IMR-90 (cell line): ENCODE results near the gene DUSP6. TPM values are rescaled to one million over a fixed set of nuclear protein-coding genes. Genes with fewer than 3 reads are reported as not detected.

ENCODE experiments used
- ATAC-seq: fragments of 200-7000 bp; cut with Tn5 transposase; 2 replicates; pipeline ENCODE4 v1.9.1; 2020; ENCODE audit warnings: low read depth, mild to moderate bottlenecking, moderate library complexity
- BruUV-seq: library from RNA; stranded (reverse); fragments of 400-500 nt; replicated peaks from 2 replicates; lab custom pipeline; 2021; lab: Mats Ljungman, UMichigan
- CTCF ChIA-PET: fragments of 300-600 bp; formaldehyde crosslinking; extraction: SDS; loops from one replicate; lab custom pipeline; 2021; ENCODE audit warnings: antibody characterized with exemption; lab: Yijun Ruan, JAX
- POLR2A ChIA-PET: fragments of 300-600 bp; sonication (Branson Sonifier 250); formaldehyde crosslinking; loops from one replicate; lab custom pipeline; 2022; ENCODE audit warnings: antibody characterized with exemption; ENCODE audit not compliant: unreplicated experiment; lab: Charles Lee
- DNase-seq: peaks from one replicate; pipeline ENCODE4 v3.0.0; 2013
- H2AFZ ChIP-seq: replicated peaks from 2 replicates; pipeline ENCODE3; 2013; ENCODE audit warnings: low read length, mild to moderate bottlenecking; ENCODE audit not compliant: poor library complexity
- H2AK5ac ChIP-seq: 2 replicates; pipeline ENCODE4 v1.6.1; 2013; ENCODE audit warnings: low read depth, low read length, inconsistent platforms
- H2AK9ac ChIP-seq: replicated peaks from 2 replicates; pipeline ENCODE3; 2013; ENCODE audit warnings: mild to moderate bottlenecking, low read depth, low read length, moderate library complexity; ENCODE audit not compliant: poor library complexity
- H2BK120ac ChIP-seq: 2 replicates; pipeline ENCODE4 v1.6.1; 2013; ENCODE audit warnings: low read depth, low read length, inconsistent platforms
- H2BK15ac ChIP-seq: 3 replicates; pipeline ENCODE4 v1.6.1; 2013; ENCODE audit warnings: low read depth, low read length, inconsistent platforms
- H2BK20ac ChIP-seq: 2 replicates; pipeline ENCODE4 v1.6.1; 2013; ENCODE audit warnings: low read depth, mild to moderate bottlenecking, inconsistent platforms, low read length, moderate library complexity
- H2BK5ac ChIP-seq: 2 replicates; pipeline ENCODE4 v1.6.1; 2013; ENCODE audit warnings: mild to moderate bottlenecking, low read depth, low read length, inconsistent platforms; ENCODE audit not compliant: poor library complexity, severe bottlenecking
- H3K14ac ChIP-seq: replicated peaks from 2 replicates; pipeline ENCODE4 v1.6.1; 2013; ENCODE audit warnings: low read depth, low read length, inconsistent platforms
- H3K18ac ChIP-seq: 2 replicates; pipeline ENCODE4 v1.6.1; 2013; ENCODE audit warnings: low read depth, low read length, control low read depth
- H3K23ac ChIP-seq: 2 replicates; pipeline ENCODE4 v1.6.1; 2013; ENCODE audit warnings: low read depth, low read length, inconsistent platforms
- H3K27ac ChIP-seq: 2 replicates; pipeline ENCODE4 v1.5.1; 2013; ENCODE audit warnings: mild to moderate bottlenecking, control low read depth, low read length; ENCODE audit not compliant: insufficient read depth
- H3K27me3 ChIP-seq: 2 replicates; pipeline ENCODE4 v1.6.1; 2013; ENCODE audit warnings: low read length; ENCODE audit not compliant: control insufficient read depth, insufficient read depth
- H3K36me3 ChIP-seq: 2 replicates; pipeline ENCODE4 v1.6.1; 2013; ENCODE audit warnings: low read length, mixed read lengths; ENCODE audit not compliant: control insufficient read depth, insufficient read depth
- H3K4ac ChIP-seq: 2 replicates; pipeline ENCODE4 v1.6.1; 2013; ENCODE audit warnings: low read depth, low read length, inconsistent platforms
- H3K4me1 ChIP-seq: 2 replicates; pipeline ENCODE4 v1.6.1; 2013; ENCODE audit warnings: low read length, mixed read lengths; ENCODE audit not compliant: control insufficient read depth, insufficient read depth
- H3K4me2 ChIP-seq: 2 replicates; pipeline ENCODE4 v1.6.1; 2013; ENCODE audit warnings: low read depth, mild to moderate bottlenecking, control low read depth, low read length, moderate library complexity
- H3K4me3 ChIP-seq: 2 replicates; pipeline ENCODE4 v1.5.1; 2013; ENCODE audit warnings: low read depth, mild to moderate bottlenecking, control low read depth, low read length, moderate library complexity; ENCODE audit not compliant: insufficient read depth
- H3K56ac ChIP-seq: 2 replicates; pipeline ENCODE4 v1.6.1; 2013; ENCODE audit warnings: low read length, inconsistent platforms; ENCODE audit not compliant: insufficient read depth; ENCODE audit errors: extremely low read depth
- H3K79me1 ChIP-seq, 2 experiments: 2 replicates each; pipeline ENCODE4 v1.6.1; 2013; ENCODE audit warnings: low read length in 2 of 2, inconsistent platforms in 1 of 2, low read depth in 1 of 2
- H3K9ac ChIP-seq: 2 replicates; pipeline ENCODE4 v1.6.1; 2013; ENCODE audit warnings: low read depth, low read length, control low read depth
- H3K9me1 ChIP-seq: 2 replicates; pipeline ENCODE4 v1.6.1; 2013; ENCODE audit warnings: low read length, inconsistent platforms; ENCODE audit not compliant: insufficient read depth
- H3K9me3 ChIP-seq: 2 replicates; pipeline ENCODE4 v1.6.1; 2013; ENCODE audit warnings: low read length; ENCODE audit not compliant: control insufficient read depth, insufficient read depth
- H4K20me1 ChIP-seq: 2 replicates; pipeline ENCODE4 v1.6.1; 2013; ENCODE audit warnings: low read length, inconsistent platforms; ENCODE audit not compliant: insufficient read depth
- H4K5ac ChIP-seq: 2 replicates; pipeline ENCODE4 v1.6.1; 2013; ENCODE audit warnings: mild to moderate bottlenecking, low read depth, low read length, control low read depth
- H4K8ac ChIP-seq, 2 experiments: 2 replicates each; pipeline ENCODE4 v1.6.1; 2013; ENCODE audit warnings: low read depth in 2 of 2, low read length in 2 of 2, control low read depth in 1 of 2, inconsistent platforms in 1 of 2
- H4K91ac ChIP-seq: 2 replicates; pipeline ENCODE4 v1.6.1; 2013; ENCODE audit warnings: low read depth, low read length, inconsistent platforms; ENCODE audit not compliant: insufficient read depth
- BHLHE40 ChIP-seq: fragments of 150-350 bp; IDR thresholded peaks from 2 replicates; pipeline ENCODE4 v1.6.1; 2016; ENCODE audit warnings: mild to moderate bottlenecking, low read depth, low read length
- CHD1 ChIP-seq: IDR thresholded peaks from 2 replicates; pipeline ENCODE4 v1.6.1; 2012; ENCODE audit warnings: low read depth, low read length, improper control_type of control experiment
- FOS ChIP-seq: fragments of 150-350 bp; IDR thresholded peaks from 2 replicates; pipeline ENCODE4 v1.6.1; 2016; ENCODE audit warnings: low read depth, low read length
- MAFK ChIP-seq: IDR thresholded peaks from 2 replicates; pipeline ENCODE4 v1.6.1; 2012; ENCODE audit warnings: low read depth, low read length, improper control_type of control experiment
- MAZ ChIP-seq: IDR thresholded peaks from 2 replicates; pipeline ENCODE4 v1.6.1; 2012; ENCODE audit warnings: low read depth, mild to moderate bottlenecking, low read length, improper control_type of control experiment, moderate library complexity, borderline replicate concordance
- MXI1 ChIP-seq: IDR thresholded peaks from 2 replicates; pipeline ENCODE4 v1.6.1; 2012; ENCODE audit warnings: low read depth, mild to moderate bottlenecking, low read length, moderate library complexity, borderline replicate concordance
- NFE2L2 ChIP-seq: fragments of 150-350 bp; IDR thresholded peaks from 2 replicates; pipeline ENCODE4 v1.6.1; 2016; ENCODE audit warnings: low read depth, mild to moderate bottlenecking, low read length
- POLR2A ChIP-seq: IDR thresholded peaks from 2 replicates; pipeline ENCODE4 v1.6.1; 2012; ENCODE audit warnings: mild to moderate bottlenecking, low read depth, low read length
- RCOR1 ChIP-seq: IDR thresholded peaks from 2 replicates; pipeline ENCODE4 v1.6.1; 2012; ENCODE audit warnings: mild to moderate bottlenecking, low read length, improper control_type of control experiment; ENCODE audit not compliant: insufficient replicate concordance
- RFX5 ChIP-seq: IDR thresholded peaks from 2 replicates; pipeline ENCODE4 v1.8.0; 2012; ENCODE audit warnings: low read depth, mild to moderate bottlenecking, low read length, moderate library complexity
- SMC3 ChIP-seq: fragments of 150-350 bp; IDR thresholded peaks from 2 replicates; pipeline ENCODE4 v1.6.1; 2016; ENCODE audit warnings: low read depth, mild to moderate bottlenecking, antibody characterized with exemption, low read length, moderate library complexity
- WGBS, 2 experiments: methylation state at CpG; one replicate each; pipeline versions ENCODE4 v1.1.5 to v1.1.7; 2013; ENCODE audit warnings: missing lambda C conversion rate in 2 of 2; ENCODE audit not compliant: insufficient read length in 1 of 2; ENCODE audit errors: extremely low coverage in 2 of 2; 5-methylcytosine and 5-hydroxymethylcytosine counted together
- dilution Hi-C: fragments of 300-500 bp; cut with HindIII; formaldehyde crosslinking; loops from one replicate; pipeline ENCODE4 v1.14.3; 2018; ENCODE audit warnings: low sequenced_read_pairs; ENCODE audit not compliant: unreplicated experiment
- in situ Hi-C: fragments of 300-500 bp; cut with MboI; formaldehyde crosslinking; loops from 3 replicates; pipeline ENCODE4 v1.14.3; 2019; ENCODE audit warnings: low sequenced_read_pairs, inconsistent platforms, mixed read lengths
- intact Hi-C: fragments of 100-400 bp; cut with micrococcal nuclease; formaldehyde crosslinking; loops from 2 replicates; pipeline ENCODE4 v1.10.0; 2022
- polyA plus RNA-seq, 3 experiments: library from polyadenylated mRNA; depleted of rRNA; stranded (reverse); fragments of >200 nt; gene quantifications; 2 replicates each; pipeline ENCODE4 v1.2.3, GENCODE V29; 2012; ENCODE audit warnings: low replicate concordance in 1 of 3
- total RNA-seq: library from RNA; depleted of rRNA; stranded (reverse); fragments of >200 nt; gene quantifications from 2 replicates; pipeline ENCODE4 v1.2.3, GENCODE V29; 2012
- TF ChIP-seq, protein P1 (sequence below): fragments of 150-350 bp; IDR thresholded peaks from 2 replicates; pipeline ENCODE4 v1.6.1; 2017; ENCODE audit warnings: mild to moderate bottlenecking, antibody characterized with exemption, low read length, low read depth
- TF ChIP-seq, protein P2 (sequence below): fragments of 150-350 bp; IDR thresholded peaks from 2 replicates; pipeline ENCODE4 v1.6.1; 2016; ENCODE audit warnings: low read depth, mild to moderate bottlenecking, low read length, moderate library complexity, borderline replicate concordance
- TF ChIP-seq, protein P3 (sequence below): conservative IDR thresholded peaks from 2 replicates; pipeline ENCODE4 v1.5.1; 2012; ENCODE audit warnings: mild to moderate bottlenecking, low read depth, low read length, improper control_type of control experiment

The DUSP6 gene
- total and polyA plus RNA-seq, 2 of the 4 experiments (the other 2 are of a cell fraction), result 38.5 to 70.1 TPM

DNA sequence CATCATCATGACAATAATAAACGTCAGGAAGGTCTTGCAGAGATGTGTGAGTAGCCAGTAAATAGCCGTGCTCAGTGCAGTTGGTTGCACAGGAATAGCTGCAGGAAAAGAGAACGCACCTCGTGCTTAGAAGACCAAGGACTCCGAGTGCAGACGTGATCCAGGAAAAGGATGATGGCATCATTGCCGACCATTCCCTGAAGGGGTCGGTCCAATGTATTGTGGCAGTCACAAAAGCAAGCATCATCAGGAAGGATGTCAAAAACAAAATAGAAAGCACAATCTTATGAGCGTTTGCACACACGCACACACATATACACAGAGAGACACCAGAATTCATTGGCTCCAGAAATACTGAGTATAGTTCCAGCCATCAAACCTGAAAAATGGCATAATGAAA, 12.8 kb downstream of the DUSP6 start:
- H2BK120ac ChIP-seq, result no peak overlapping the region
- peaks cover 2% of the 10 kb centered on the region; the same call in 1 of the 2 replicates for H3K4me1 ChIP-seq
- H3K4ac ChIP-seq, result no peak overlapping the region
- no peak overlapping the region for H3K27ac ChIP-seq
- no TSS peak for BruUV-seq
- no peak overlapping the region for H4K8ac ChIP-seq
- no peaks in the 10 kb centered on the region for H3K9me1 ChIP-seq
- H2AK5ac ChIP-seq, result no peak overlapping the region
- no peak overlapping the region for H3K56ac ChIP-seq
- no peak overlapping the region for H3K4me3 ChIP-seq
- no peak overlapping the region for H2BK5ac ChIP-seq
- no peak overlapping the region for H2AK9ac ChIP-seq
- WGBS, 2 experiments, result 85% methylated on average over 7 of the region's 10 CpGs; no CpG with 5 or more reads in 1 of the 2 experiments
- ChIA-PET POLR2A (no interaction called here), CTCF (no interaction called here)
- H3K23ac ChIP-seq, result no peak overlapping the region
- no peak overlapping the region for H4K91ac ChIP-seq
- no peak for DNase-seq
- no peak for ATAC-seq
- H4K20me1 ChIP-seq, result no peaks in the 10 kb centered on the region
- no peak overlapping the region for H3K4me2 ChIP-seq
- H4K5ac ChIP-seq, result no peak overlapping the region
- no peaks in the 10 kb centered on the region for H3K9me3 ChIP-seq
- intact Hi-C loops, result no loop called here
- H3K18ac ChIP-seq, result no peak overlapping the region
- H2BK15ac ChIP-seq, result no peak overlapping the region
- in situ Hi-C loops, result no loop called here
- no peak overlapping the region for H3K14ac ChIP-seq
- H3K9ac ChIP-seq, result no peak overlapping the region
- no peaks in the 10 kb centered on the region for H3K79me1 ChIP-seq
- H3K27me3 ChIP-seq, result no peaks in the 10 kb centered on the region
- dilution Hi-C loops, result no loop called here
- no peak overlapping the region for H2BK20ac ChIP-seq
- TF ChIP-seq, protein P1, sequence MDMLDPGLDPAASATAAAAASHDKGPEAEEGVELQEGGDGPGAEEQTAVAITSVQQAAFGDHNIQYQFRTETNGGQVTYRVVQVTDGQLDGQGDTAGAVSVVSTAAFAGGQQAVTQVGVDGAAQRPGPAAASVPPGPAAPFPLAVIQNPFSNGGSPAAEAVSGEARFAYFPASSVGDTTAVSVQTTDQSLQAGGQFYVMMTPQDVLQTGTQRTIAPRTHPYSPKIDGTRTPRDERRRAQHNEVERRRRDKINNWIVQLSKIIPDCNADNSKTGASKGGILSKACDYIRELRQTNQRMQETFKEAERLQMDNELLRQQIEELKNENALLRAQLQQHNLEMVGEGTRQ, result no peak
- TF ChIP-seq, protein P2, sequence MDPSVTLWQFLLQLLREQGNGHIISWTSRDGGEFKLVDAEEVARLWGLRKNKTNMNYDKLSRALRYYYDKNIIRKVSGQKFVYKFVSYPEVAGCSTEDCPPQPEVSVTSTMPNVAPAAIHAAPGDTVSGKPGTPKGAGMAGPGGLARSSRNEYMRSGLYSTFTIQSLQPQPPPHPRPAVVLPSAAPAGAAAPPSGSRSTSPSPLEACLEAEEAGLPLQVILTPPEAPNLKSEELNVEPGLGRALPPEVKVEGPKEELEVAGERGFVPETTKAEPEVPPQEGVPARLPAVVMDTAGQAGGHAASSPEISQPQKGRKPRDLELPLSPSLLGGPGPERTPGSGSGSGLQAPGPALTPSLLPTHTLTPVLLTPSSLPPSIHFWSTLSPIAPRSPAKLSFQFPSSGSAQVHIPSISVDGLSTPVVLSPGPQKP, result no peak
- TF ChIP-seq POLR2A (no peak), RCOR1 (no peak), MXI1 (no peak), RFX5 (no peak), NFE2L2 (no peak), FOS (no peak), MAFK (no peak), BHLHE40 (no peak), MAZ (no peak), SMC3 (no peak), CHD1 (no peak)
- TF ChIP-seq, protein P3, sequence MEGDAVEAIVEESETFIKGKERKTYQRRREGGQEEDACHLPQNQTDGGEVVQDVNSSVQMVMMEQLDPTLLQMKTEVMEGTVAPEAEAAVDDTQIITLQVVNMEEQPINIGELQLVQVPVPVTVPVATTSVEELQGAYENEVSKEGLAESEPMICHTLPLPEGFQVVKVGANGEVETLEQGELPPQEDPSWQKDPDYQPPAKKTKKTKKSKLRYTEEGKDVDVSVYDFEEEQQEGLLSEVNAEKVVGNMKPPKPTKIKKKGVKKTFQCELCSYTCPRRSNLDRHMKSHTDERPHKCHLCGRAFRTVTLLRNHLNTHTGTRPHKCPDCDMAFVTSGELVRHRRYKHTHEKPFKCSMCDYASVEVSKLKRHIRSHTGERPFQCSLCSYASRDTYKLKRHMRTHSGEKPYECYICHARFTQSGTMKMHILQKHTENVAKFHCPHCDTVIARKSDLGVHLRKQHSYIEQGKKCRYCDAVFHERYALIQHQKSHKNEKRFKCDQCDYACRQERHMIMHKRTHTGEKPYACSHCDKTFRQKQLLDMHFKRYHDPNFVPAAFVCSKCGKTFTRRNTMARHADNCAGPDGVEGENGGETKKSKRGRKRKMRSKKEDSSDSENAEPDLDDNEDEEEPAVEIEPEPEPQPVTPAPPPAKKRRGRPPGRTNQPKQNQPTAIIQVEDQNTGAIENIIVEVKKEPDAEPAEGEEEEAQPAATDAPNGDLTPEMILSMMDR, result no peak
- no peaks in the 10 kb centered on the region for H3K36me3 ChIP-seq
- H2AFZ ChIP-seq, result no peak overlapping the region
